Ovary (tissue), 9 donors: Measurements from ENCODE around the gene RTN3. TPM values are rescaled to one million over a fixed set of nuclear protein-coding genes. Genes with fewer than 3 reads are reported as not detected.
A peak's percentile ranks its signal among the peaks of the same experiment; 100 is the strongest.

Experiments used
- DNase-seq, 5 donors: peaks; one replicate each; pipeline ENCODE4 v3.0.0-alpha.2; 2019 to 2020
- H3K27ac ChIP-seq, 2 donors: fragments of 200-600 bp; one replicate each; pipeline versions ENCODE4 v1.5.1 to v1.8.0; 2019 to 2022
- H3K27me3 ChIP-seq: fragments of 200-600 bp; one replicate; pipeline ENCODE4 v1.8.0; 2022
- H3K36me3 ChIP-seq: fragments of 200-600 bp; sonication (generic); one replicate; pipeline ENCODE4 v1.5.1; 2019
- H3K4me1 ChIP-seq: one replicate; pipeline ENCODE4 v1.8.1; 2013; ENCODE audit warnings: mild to moderate bottlenecking, moderate library complexity; ENCODE audit not compliant: insufficient read depth
- H3K4me3 ChIP-seq: fragments of 200-600 bp; sonication (generic); one replicate; pipeline ENCODE4 v1.5.1; 2017
- H3K9me3 ChIP-seq, 2 donors: fragments of 200-600 bp in 1 of 2; sonication (generic) in 1 of 2; one replicate each; pipeline versions ENCODE4 v1.5.1 to v1.8.1; 2013 to 2019; ENCODE audit warnings: mild to moderate bottlenecking in 1 of 2, moderate library complexity in 1 of 2
- CTCF ChIP-seq, 3 donors: fragments of 450-650 bp in 2 of 3; fragments of 200-600 bp in 1 of 3; IDR thresholded peaks; one replicate each; pipeline versions ENCODE4 v1.5.1 to v1.8.0; 2016 to 2022; ENCODE audit warnings: antibody characterized with exemption in 3 of 3, mild to moderate bottlenecking in 1 of 3
- EP300 ChIP-seq: sonication (generic); formaldehyde crosslinking; IDR thresholded peaks from one replicate; pipeline ENCODE4 v1.6.1; 2017; ENCODE audit warnings: antibody characterized with exemption
- POLR2A ChIP-seq: fragments of 450-650 bp; IDR thresholded peaks from one replicate; pipeline ENCODE4 v1.6.1; 2017; ENCODE audit warnings: antibody characterized with exemption, mild to moderate bottlenecking, moderate library complexity
- WGBS, 3 donors: extraction: QIAGEN DNeasy Blood & Tissue Kit in 1 of 3; methylation state at CpG; one replicate each; pipeline versions ENCODE4 v1.1.5 to v1.1.7; 2013 to 2017; 5-methylcytosine and 5-hydroxymethylcytosine counted together
- intact Hi-C, 4 donors: fragments of 100-400 bp; cut with DNase I; formaldehyde crosslinking; loops; one replicate each; pipeline versions ENCODE4 v1.11.0 to v1.15.1; 2022 to 2023
- polyA plus RNA-seq, 2 donors: library from polyadenylated mRNA; stranded (reverse); fragments of 200-250 nt in 1 of 2; fragments of 350-450 nt in 1 of 2; fragmentation: Illumina TruSeq in 1 of 2; extraction: RNeasy Lipid Tissue Mini Kit (QIAGEN cat#74804) in 1 of 2; gene quantifications; one replicate each; pipeline ENCODE4 v1.2.3, GENCODE V29; 2013 to 2014
- total RNA-seq, 7 donors: library from RNA; depleted of rRNA in 2 of 7; stranded (reverse); fragments of >200 nt in 2 of 7; fragmentation: NEBNext Ultra II Directional in 3 of 7; extraction: Animal tissue kit (Norgen Biotek cat#: 25700) in 3 of 7; gene quantifications; one replicate each; pipeline versions ENCODE4 v1.1.0 to v1.2.4, GENCODE V29; 2016 to 2023
- donor health status: DM: no; HTN: no; CAD: no; lungs with moderate emphysema.
- donor health status: DM: no; HTN: no; CAD: no.
- donor health status: Bipolar disorder and iron deficiency.
- donor health status: DM: yes; HTN: yes; CAD: no.
- donor health status: DM: no; HTN: no; CAD: no.
- donor health status: DM: yes; HTN: yes; CAD: no.

Gene RTN3
- total and polyA plus RNA-seq, 9 donors: 49.5 to 142 (median 64.1) TPM

GRCh38 chr11:63763496-63764339 is 82.4 kb downstream of the RTN3 start:
- Histone ChIP-seq H3K27ac (peak overlapping the region; percentile 89 to 92), H3K27me3 (no peaks in the 10 kb centered on the region), H3K4me3 (peak overlapping the region; percentile 52), H3K36me3 (no peaks in the 10 kb centered on the region), H3K4me1 (peaks cover 17% of the 10 kb centered on the region), H3K9me3 (no peaks in the 10 kb centered on the region)
- intact Hi-C loops: loop anchor here in 2 of 4 donors (10.0 kb wide), 3 partner anchors 79 to 879 kb away; partner anchors contain the start of genes RTN3 (in 1 of the 2) and SLC3A2 (in 1 of the 2)
- no peak for TF ChIP-seq EP300
- TF ChIP-seq CTCF (IDR thresholded peaks at IDR 0.05): peak in 1 of 3 donors; percentile 5
- peak; percentile 34 for TF ChIP-seq POLR2A
- peak; percentile 84 to 87 (median 87) for DNase-seq
- WGBS, 3 donors: 4 to 16% (median 8%) methylated on average over 42 to 82 of the region's 82 CpGs

GRCh38 chr11:63764340-63764678 is 83.0 kb downstream of the RTN3 start:
- peaks cover 17% of the 10 kb centered on the region for H3K4me1 ChIP-seq

GRCh38 chr11:63764679-63765647 is 83.7 kb downstream of the RTN3 start:
- H3K27ac ChIP-seq: peak overlapping the region; percentile 89 to 92
- no peaks in the 10 kb centered on the region for H3K9me3 ChIP-seq
- peak overlapping the region; percentile 52 for H3K4me3 ChIP-seq
- intact Hi-C loops: loop anchor here in 3 of 4 donors (5.0 to 10.0 kb wide), 5 partner anchors 47 to 880 kb away; partner anchors contain the start of genes RTN3 (in 1 of the 3), SLC3A2 (in 1 of the 3) and SPINDOC (in 1 of the 3)
- H3K36me3 ChIP-seq: no peaks in the 10 kb centered on the region
- peaks cover 19% of the 10 kb centered on the region for H3K4me1 ChIP-seq
- H3K27me3 ChIP-seq: no peaks in the 10 kb centered on the region
- TF ChIP-seq EP300: no peak
- no peak for TF ChIP-seq CTCF (IDR thresholded peaks at IDR 0.05)
- TF ChIP-seq POLR2A: no peak
- DNase-seq: peak; percentile 70 to 79 (median 74)
- 34 to 48% (median 47%) methylated on average over 9 to 30 of the region's 30 CpGs for WGBS, 3 donors

More at GRCh38 chr11:63764340-63764678, 83.0 kb downstream of the RTN3 start:
- Histone ChIP-seq H3K36me3 (no peaks in the 10 kb centered on the region), H3K9me3 (no peaks in the 10 kb centered on the region), H3K27me3 (no peaks in the 10 kb centered on the region), H3K4me3 (peak overlapping the region; percentile 52), H3K27ac (peak overlapping the region; percentile 89 to 92)
- TF ChIP-seq POLR2A (no peak), EP300 (no peak), CTCF (IDR thresholded peaks at IDR 0.05) (no peak)
- DNase-seq: peak in 1 of 5 donors; percentile 71
- intact Hi-C loops: loop anchor here in 2 of 4 donors (10.0 kb wide), 3 partner anchors 80 to 880 kb away; partner anchors contain the start of genes RTN3 (in 1 of the 2) and SLC3A2 (in 1 of the 2)
- 18 to 43% (median 25%) methylated on average over 21 to 23 of the region's 23 CpGs for WGBS, 3 donors
